ENCODE measurements around the gene MEIS2. TPM values are rescaled to one million over a fixed set of nuclear protein-coding genes. Genes with fewer than 3 reads are reported as not detected.

The MEIS2 gene
- total RNA-seq, 1 donor from 2014 or later, result 20.7 TPM

- DNase-seq (peak; percentile 45), ATAC-seq (peak; percentile 46 to 64)
- H3K9me3 ChIP-seq, result no peaks in the 10 kb centered on the region
- intact Hi-C loops (cut with DNase I), result no loop called here
- H3K27ac ChIP-seq, result no peak overlapping the region
- no peak for TF ChIP-seq CTCF (IDR thresholded peaks at IDR 0.05)
- H3K4me1 ChIP-seq, result no peaks in the 10 kb centered on the region
- H3K27me3 ChIP-seq (ENCODE audit: low read depth), result peaks cover 55% of the 10 kb centered on the region
- H3K4me3 ChIP-seq, result no peak overlapping the region
- H3K36me3 ChIP-seq, result no peaks in the 10 kb centered on the region
Observed at GRCh38 chr15:36877796-36878683, 222.3 kb downstream of the MEIS2 start.

DNA sequence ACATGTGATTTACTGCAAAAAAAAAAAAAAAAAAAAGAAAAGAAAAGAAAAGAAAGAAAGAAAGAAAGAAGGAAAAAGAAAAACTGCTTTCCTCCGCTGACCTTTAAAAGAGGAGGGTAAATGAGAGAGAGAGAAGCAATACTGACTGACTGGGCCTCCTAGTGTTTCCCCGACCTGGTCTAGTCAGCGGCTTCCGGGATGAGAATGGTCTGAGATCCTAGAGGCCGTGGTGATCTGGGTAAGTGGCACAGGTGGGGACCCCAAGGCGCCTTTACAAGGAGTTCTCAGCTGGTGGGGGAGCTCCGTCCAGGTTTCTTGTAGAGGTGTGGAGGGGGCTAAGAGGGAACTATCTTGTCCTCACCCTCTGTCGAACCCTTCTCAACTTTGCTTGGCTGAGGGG is 223.1 kb downstream of the MEIS2 start:
- no peak overlapping the region for H3K27ac ChIP-seq
- H3K27me3 ChIP-seq (ENCODE audit: low read depth), result peaks cover 48% of the 10 kb centered on the region
- H3K9me3 ChIP-seq, result no peaks in the 10 kb centered on the region
- intact Hi-C loops (cut with DNase I), result no loop called here
- H3K4me1 ChIP-seq, result no peaks in the 10 kb centered on the region
- DNase-seq (no peak), ATAC-seq (no peak)
- no peaks in the 10 kb centered on the region for H3K36me3 ChIP-seq
- TF ChIP-seq CTCF (IDR thresholded peaks at IDR 0.05), result no peak
- no peak overlapping the region for H3K4me3 ChIP-seq

GRCh38 chr15:36875740-36876334 is 224.5 kb downstream of the MEIS2 start:
- DNase-seq (no peak), ATAC-seq (no peak)
- Histone ChIP-seq H3K4me1 (no peaks in the 10 kb centered on the region), H3K27me3 (ENCODE audit: low read depth) (peaks cover 33% of the 10 kb centered on the region), H3K9me3 (no peaks in the 10 kb centered on the region), H3K27ac (no peak overlapping the region), H3K36me3 (no peaks in the 10 kb centered on the region), H3K4me3 (no peak overlapping the region)
- intact Hi-C loops (cut with DNase I), result no loop called here
- no peak for TF ChIP-seq CTCF (IDR thresholded peaks at IDR 0.05)

DNA sequence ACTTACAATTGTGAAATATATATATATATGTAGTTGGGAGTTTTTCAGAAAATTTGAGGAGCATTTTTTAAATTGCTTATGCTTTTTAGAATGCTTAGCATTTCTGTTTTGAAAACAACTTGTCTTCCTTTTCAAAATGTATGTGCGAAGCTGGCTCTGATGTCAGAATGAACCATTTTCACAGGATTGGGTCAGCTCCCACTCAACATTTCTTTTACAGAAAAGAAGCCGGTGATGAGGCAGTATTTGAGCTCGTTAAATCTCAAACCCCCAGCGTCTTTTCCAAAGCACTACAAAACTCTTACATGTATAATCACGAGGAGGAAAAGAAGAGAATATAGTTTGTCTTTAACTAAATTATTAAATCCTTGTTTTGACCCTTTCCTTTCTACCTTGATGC is 225.4 kb downstream of the MEIS2 start:
- H3K27me3 ChIP-seq (ENCODE audit: low read depth), result peaks cover 24% of the 10 kb centered on the region
- H3K36me3 ChIP-seq, result no peaks in the 10 kb centered on the region
- DNase-seq (no peak), ATAC-seq (no peak)
- no peaks in the 10 kb centered on the region for H3K9me3 ChIP-seq
- intact Hi-C loops (cut with DNase I), result no loop called here
- H3K4me1 ChIP-seq, result no peaks in the 10 kb centered on the region
- no peak overlapping the region for H3K4me3 ChIP-seq
- H3K27ac ChIP-seq, result no peak overlapping the region
- TF ChIP-seq CTCF (IDR thresholded peaks at IDR 0.05), result no peak

GRCh38 chr15:36867436-36867835 is 232.9 kb downstream of the MEIS2 start:
- Histone ChIP-seq H3K4me3 (no peak overlapping the region), H3K9me3 (no peaks in the 10 kb centered on the region), H3K4me1 (no peaks in the 10 kb centered on the region), H3K27me3 (ENCODE audit: low read depth) (no peaks in the 10 kb centered on the region), H3K36me3 (no peaks in the 10 kb centered on the region), H3K27ac (no peak overlapping the region)
- intact Hi-C loops (cut with DNase I), result no loop called here
- no peak for TF ChIP-seq CTCF (IDR thresholded peaks at IDR 0.05)
- ATAC-seq, result no peak
- no peak for DNase-seq
